H1 (cell line): Measurements from ENCODE around the gene CACNG8. TPM values are rescaled to one million over a fixed set of nuclear protein-coding genes. Genes with fewer than 3 reads are reported as not detected.

ENCODE experiments used
- BCL11A ChIP-seq, 2 experiments: IDR thresholded peaks; one replicate each; pipeline ENCODE4 v1.6.1; 2011; ENCODE audit warnings: low read depth in 2 of 2, low read length in 2 of 2, mild to moderate bottlenecking in 2 of 2
- CREB1 ChIP-seq: IDR thresholded peaks from 2 replicates; pipeline ENCODE4 v1.6.1; 2012; ENCODE audit warnings: inconsistent platforms
- GABPA ChIP-seq: IDR thresholded peaks from 2 replicates; pipeline ENCODE4 v1.6.1; 2011; ENCODE audit warnings: mild to moderate bottlenecking, low read length, moderate library complexity, borderline replicate concordance; ENCODE audit not compliant: insufficient read depth
- POLR2AphosphoS5 ChIP-seq: IDR thresholded peaks from 2 replicates; pipeline ENCODE4 v1.6.1; 2011; ENCODE audit warnings: low read depth, low read length
- RBBP5 ChIP-seq: IDR thresholded peaks from 2 replicates; pipeline ENCODE4 v1.7.1; 2012; ENCODE audit warnings: low read depth, mild to moderate bottlenecking, inconsistent platforms, low read length, moderate library complexity, borderline replicate concordance
- SAP30 ChIP-seq: fragments of 300-600 bp; sonication (generic); IDR thresholded peaks from 2 replicates; pipeline ENCODE4 v1.7.1; 2012; ENCODE audit warnings: low read length, moderate library complexity, mild to moderate bottlenecking, inconsistent platforms; ENCODE audit not compliant: insufficient read depth, insufficient replicate concordance
- polyA plus RNA-seq, 7 experiments: library from polyadenylated mRNA; depleted of rRNA in 3 of 7; stranded (reverse) in 5 of 7; unstranded in 2 of 7; fragments of >200 nt in 5 of 7; fragments of 200-250 nt in 2 of 7; gene quantifications; 1 replicate in 5 of 7; 2 replicates in 1 of 7; 4 replicates in 1 of 7; pipeline versions ENCODE4 v1.2.1 to v1.2.3, GENCODE V29; 2011 to 2013; ENCODE audit warnings: missing spikeins in 2 of 7, mixed read lengths in 2 of 7
- total RNA-seq: library from RNA; stranded (reverse); fragmentation: NEBNext Ultra II Directional; extraction: Animal tissue kit (Norgen Biotek cat#: 25700); gene quantifications from 2 replicates; pipeline ENCODE4 v1.2.1, GENCODE V29; 2021

Gene CACNG8
- total and polyA plus RNA-seq, 2 of the 8 experiments (the other 6 are each of a cell fraction or from before 2014, with no cell fraction given) = 0.41 to 4.5 TPM

DNA sequence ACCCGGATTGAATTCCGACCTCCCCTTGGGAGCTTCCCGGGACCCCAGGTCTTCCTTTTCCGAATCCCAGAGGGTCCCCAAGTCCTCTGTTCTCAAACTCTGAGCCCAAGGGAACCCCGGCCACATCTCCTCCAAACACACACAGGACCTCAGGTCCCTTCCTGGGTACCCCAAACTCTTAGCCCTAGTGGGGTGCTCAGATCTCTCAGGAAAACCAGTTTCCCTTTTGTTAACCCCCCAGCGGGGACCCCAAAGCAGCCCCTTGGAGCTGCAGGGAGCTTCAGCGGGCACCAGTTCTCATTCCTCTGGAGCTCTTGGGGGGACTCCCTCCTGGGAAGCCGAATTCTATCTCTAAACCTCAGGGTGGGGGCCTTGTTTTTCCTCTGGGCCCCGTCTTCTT lies 29.5 kb downstream of the CACNG8 start (continued):
- TF ChIP-seq RBBP5 (no peak), CREB1 (no peak), GABPA (no peak), SAP30 (no peak), POLR2AphosphoS5 (no peak), BCL11A (IDR thresholded peaks at IDR 0.05; ENCODE audit: low read depth in 2 of 2, low read length in 2 of 2) (no peak)
